Common myeloid progenitor, CD34-positive (primary cell): ENCODE results near the gene CPT1B. TPM values are rescaled to one million over a fixed set of nuclear protein-coding genes. Genes with fewer than 3 reads are reported as not detected.

Experiments used
- CTCF ChIA-PET: fragments of 350-600 bp; sonication (Branson Sonifier 250); formaldehyde crosslinking; loops from one replicate; lab custom pipeline; 2021; ENCODE audit warnings: antibody characterized with exemption; lab: Charles Lee
- POLR2A ChIA-PET: fragments of 350-600 bp; sonication (Branson Sonifier 250); formaldehyde crosslinking; loops from one replicate; lab custom pipeline; 2021; ENCODE audit warnings: antibody characterized with exemption; lab: Charles Lee
- DNase-seq, 3 donors: peaks; one replicate each; pipeline versions ENCODE4 v3.0.0 to v3.0.0-alpha.2; 2013
- H3K27ac ChIP-seq, 2 experiments: 1 replicate in 1 of 2; 2 replicates in 1 of 2; pipeline ENCODE4 v1.7.0; 2013; ENCODE audit warnings: inconsistent platforms in 2 of 2, low read length in 2 of 2, mild to moderate bottlenecking in 2 of 2, low read depth in 1 of 2, moderate library complexity in 1 of 2; ENCODE audit not compliant: severe bottlenecking in 2 of 2, insufficient read depth in 1 of 2, poor library complexity in 1 of 2
- H3K27me3 ChIP-seq, 5 experiments: replicated peaks in 2 of 5; 1 replicate in 3 of 5; 2 replicates in 2 of 5; pipeline versions ENCODE4 v1.6.1 to v1.7.0; 2013; ENCODE audit warnings: low read length in 4 of 5, mild to moderate bottlenecking in 2 of 5, moderate library complexity in 2 of 5, inconsistent platforms in 1 of 5; ENCODE audit not compliant: insufficient read depth in 5 of 5, control insufficient read depth in 4 of 5
- H3K36me3 ChIP-seq, 4 experiments: 1 replicate in 2 of 4; 2 replicates in 2 of 4; pipeline versions ENCODE4 v1.6.1 to v1.7.0; 2013; ENCODE audit warnings: low read length in 3 of 4, control low read depth in 1 of 4, mild to moderate bottlenecking in 1 of 4; ENCODE audit not compliant: control insufficient read depth in 4 of 4, insufficient read depth in 4 of 4
- H3K4me1 ChIP-seq, 4 experiments: 1 replicate in 3 of 4; 2 replicates in 1 of 4; pipeline versions ENCODE4 v1.6.1 to v1.7.1; 2013; ENCODE audit warnings: low read length in 3 of 4, mild to moderate bottlenecking in 3 of 4, control low read depth in 1 of 4, inconsistent platforms in 1 of 4, moderate library complexity in 1 of 4; ENCODE audit not compliant: control insufficient read depth in 4 of 4, insufficient read depth in 4 of 4; ENCODE audit errors: control extremely low read depth in 1 of 4
- H3K4me3 ChIP-seq, 7 experiments: 1 replicate in 4 of 7; 2 replicates in 3 of 7; pipeline versions ENCODE4 v1.5.1 to v1.7.0; 2013; ENCODE audit warnings: mild to moderate bottlenecking in 7 of 7, low read length in 6 of 7, moderate library complexity in 6 of 7, inconsistent platforms in 2 of 7, low read depth in 2 of 7, control low read depth in 1 of 7; ENCODE audit not compliant: insufficient read depth in 4 of 7, control insufficient read depth in 1 of 7; ENCODE audit errors: extremely low read depth in 1 of 7
- H3K9me3 ChIP-seq, 5 experiments: 1 replicate in 4 of 5; 2 replicates in 1 of 5; pipeline versions ENCODE4 v1.6.1 to v1.7.1; 2013; ENCODE audit warnings: low read length in 4 of 5, mild to moderate bottlenecking in 2 of 5, inconsistent platforms in 1 of 5, low read depth in 1 of 5, moderate library complexity in 1 of 5; ENCODE audit not compliant: control insufficient read depth in 4 of 5, insufficient read depth in 2 of 5; ENCODE audit errors: control extremely low read depth in 1 of 5
- WGBS: methylation state at CpG from one replicate; pipeline ENCODE4 v1.1.5; 2013; ENCODE audit not compliant: insufficient coverage; 5-methylcytosine and 5-hydroxymethylcytosine counted together
- polyA plus RNA-seq: library from polyadenylated mRNA; unstranded; fragments of 120-200 nt; gene quantifications from one replicate; pipeline ENCODE4 v1.2.1, GENCODE V29; 2013

CPT1B gene
- polyA plus RNA-seq = 24.5 TPM

DNA sequence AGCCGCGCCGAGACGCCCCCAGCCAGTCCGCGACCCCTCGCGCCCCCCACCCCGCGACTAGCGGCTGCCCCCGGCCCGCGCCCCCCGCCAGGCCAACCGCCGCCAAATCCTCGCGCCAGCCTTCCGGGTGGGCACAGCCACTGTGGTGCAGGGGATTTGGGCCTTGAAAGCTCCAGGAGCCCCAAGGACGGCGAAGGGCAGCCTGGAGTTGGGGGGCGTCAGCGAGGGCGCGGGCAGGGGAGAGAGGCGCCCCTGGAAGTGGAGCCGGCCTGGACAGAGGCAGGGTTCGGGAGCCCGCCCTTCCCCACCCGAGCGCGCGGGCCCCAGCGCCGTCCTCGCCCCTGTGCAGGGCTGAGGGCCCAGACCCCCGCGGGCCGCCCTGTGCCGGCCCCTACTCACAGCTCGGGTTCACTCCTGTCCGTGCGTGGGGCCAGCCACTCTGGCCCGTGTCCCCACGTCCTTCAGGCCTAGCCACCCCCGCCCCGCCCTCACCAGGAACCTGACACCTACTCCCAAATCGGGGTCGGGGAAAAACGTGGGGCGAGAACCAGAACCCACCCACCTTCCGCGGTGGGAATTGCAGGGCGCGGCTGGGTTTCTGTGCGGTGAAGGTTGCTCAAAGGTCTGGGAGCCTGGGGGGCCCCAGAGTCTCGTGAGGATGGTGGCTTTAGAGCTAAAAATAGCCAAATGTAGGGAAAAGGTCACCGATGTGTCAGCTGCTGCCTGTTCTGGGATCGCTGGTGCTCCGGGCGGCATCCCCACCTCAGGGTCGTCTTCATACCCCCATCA is at the start of gene CPT1B:
Gene CPT1B, minus strand, starts transcription at position 441 of the 789 bp plus-strand sequence. CDS start 512 bp downstream, outside the sequence.
- WGBS = 57% methylated on average over 40 of the region's 63 CpGs
- ChIA-PET CTCF (interaction anchor here (1.4 to 4.9 kb wide), 3 partner anchors 14 to 53 kb away, joined by 3 to 42 read pairs (median 4); partner anchors contain the start of genes SCO2 and SYCE3), POLR2A (interaction anchor here (0.6 to 1.0 kb wide), 2 partner anchors 14 to 15 kb away, joined by 3 to 6 read pairs; no protein-coding TSS in a partner anchor)
- H3K27me3 ChIP-seq = peaks cover 0 to 3% (median 0%) of the 10 kb centered on the region in 5 experiments
- peaks cover 0 to 54% (median 20%) of the 10 kb centered on the region in 4 experiments for H3K36me3 ChIP-seq
- peak within 1 kb of the TSS in 2 of 7 experiments; percentile 15 to 17 for H3K4me3 ChIP-seq
- H3K4me1 ChIP-seq = peaks cover 0 to 29% (median 19%) of the 10 kb centered on the region in 4 experiments
- H3K27ac ChIP-seq = no peak within 1 kb of the TSS
- DNase-seq = no peak
- H3K9me3 ChIP-seq = no peaks in the 10 kb centered on the region

DNA sequence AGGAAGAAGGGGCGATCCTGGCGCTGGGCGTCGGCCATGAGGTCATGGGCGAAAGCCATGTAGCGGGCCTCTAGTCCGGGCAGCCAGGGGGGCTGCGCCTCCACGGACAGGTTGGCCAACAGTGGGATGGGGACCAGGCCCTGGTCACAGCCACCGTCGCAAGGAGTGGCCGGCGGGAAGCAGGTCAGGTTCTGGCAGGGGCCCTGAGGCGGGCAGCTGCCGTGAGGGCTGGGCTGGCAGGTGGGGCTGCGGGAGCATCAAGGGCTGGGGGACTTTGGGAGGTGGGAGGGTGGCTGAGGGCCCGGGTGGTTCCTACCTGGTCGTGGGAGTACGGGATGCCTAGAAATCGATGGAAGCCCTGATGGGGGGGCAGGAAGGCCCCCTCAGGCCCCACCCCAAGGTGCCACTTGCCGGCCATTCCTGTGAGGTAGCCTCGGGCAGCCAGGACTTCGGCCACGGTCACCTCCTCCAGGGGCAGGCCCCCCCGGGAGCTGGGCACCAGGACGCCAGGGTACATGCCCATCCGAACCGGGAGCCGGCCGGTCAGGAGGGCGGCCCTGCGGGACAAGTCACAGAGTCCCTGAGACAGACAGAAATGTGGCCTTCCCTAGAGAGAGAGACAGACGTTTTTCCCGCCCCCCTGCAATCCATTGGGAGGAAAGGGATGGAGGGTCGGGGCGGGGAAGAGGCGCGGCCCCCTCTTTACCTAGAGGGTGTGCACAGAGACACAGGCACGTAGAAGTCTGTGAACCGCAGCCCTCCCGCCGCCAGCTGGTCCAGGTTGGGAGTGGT is 48.8 kb upstream of the CPT1B start:
- no peak for DNase-seq
- peaks cover 2 to 11% (median 6%) of the 10 kb centered on the region in 4 experiments for H3K36me3 ChIP-seq
- CTCF ChIA-PET = interaction anchor here (1.1 to 3.6 kb wide), 5 partner anchors 15 to 101 kb away, joined by 3 to 22 read pairs (median 5); partner anchors contain the start of gene SCO2
- H3K4me1 ChIP-seq = peaks cover 3 to 41% (median 26%) of the 10 kb centered on the region in 4 experiments
- H3K27ac ChIP-seq = peak overlapping the region in 1 of 2 experiments; percentile 43
- no peaks in the 10 kb centered on the region for H3K9me3 ChIP-seq
- peak overlapping the region; percentile 54 to 83 (median 74) for H3K4me3 ChIP-seq
- H3K27me3 ChIP-seq = no peaks in the 10 kb centered on the region
- WGBS = 91% methylated on average over 33 of the region's 42 CpGs
- POLR2A ChIA-PET = interaction anchor here (0.6 to 1.9 kb wide), 2 partner anchors 46 to 102 kb away, joined by 3 to 10 read pairs; partner anchors contain the start of genes SCO2 and SHANK3

DNA sequence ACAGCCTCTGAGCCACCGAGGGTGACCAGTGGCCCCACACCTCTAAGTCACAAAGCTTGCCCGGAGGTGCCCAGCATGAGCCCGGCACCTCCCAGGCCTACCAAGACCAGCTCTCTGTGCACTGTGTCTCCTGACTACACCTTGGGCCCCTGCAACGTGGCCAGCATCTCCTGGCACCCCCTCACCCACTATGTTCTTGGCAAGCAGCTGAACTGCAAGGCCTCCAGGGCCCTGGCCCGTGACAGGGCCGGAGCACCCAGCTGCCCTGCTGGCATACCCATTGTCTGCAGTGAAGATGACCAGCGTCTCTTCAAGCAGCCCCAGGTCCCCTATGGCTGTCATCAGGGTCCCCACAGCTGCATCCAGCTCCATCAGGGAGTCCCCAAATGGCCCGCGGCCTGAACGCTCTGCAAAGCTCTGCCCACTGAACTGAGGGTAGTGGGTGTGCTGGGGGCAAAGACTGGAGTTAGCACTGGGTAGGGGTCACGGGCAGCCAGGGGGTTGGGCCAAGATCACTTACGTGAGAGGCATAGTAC is 48.2 kb upstream of the CPT1B start:
- no peak for DNase-seq
- Histone ChIP-seq H3K27me3 (no peaks in the 10 kb centered on the region), H3K36me3 (peaks cover 2 to 11% (median 6%) of the 10 kb centered on the region in 4 experiments), H3K4me3 (no peak overlapping the region), H3K27ac (no peak overlapping the region), H3K9me3 (no peaks in the 10 kb centered on the region), H3K4me1 (peaks cover 8 to 48% (median 33%) of the 10 kb centered on the region in 4 experiments)
- ChIA-PET CTCF (interaction anchor here (0.9 to 3.6 kb wide), 4 partner anchors 15 to 101 kb away, joined by 3 to 22 read pairs (median 4); partner anchors contain the start of gene SCO2), POLR2A (interaction anchor here (0.6 to 1.9 kb wide), 2 partner anchors 46 to 101 kb away, joined by 3 to 10 read pairs; partner anchors contain the start of genes SCO2 and SHANK3)
- 97% methylated on average over 12 of the region's 12 CpGs for WGBS

DNA sequence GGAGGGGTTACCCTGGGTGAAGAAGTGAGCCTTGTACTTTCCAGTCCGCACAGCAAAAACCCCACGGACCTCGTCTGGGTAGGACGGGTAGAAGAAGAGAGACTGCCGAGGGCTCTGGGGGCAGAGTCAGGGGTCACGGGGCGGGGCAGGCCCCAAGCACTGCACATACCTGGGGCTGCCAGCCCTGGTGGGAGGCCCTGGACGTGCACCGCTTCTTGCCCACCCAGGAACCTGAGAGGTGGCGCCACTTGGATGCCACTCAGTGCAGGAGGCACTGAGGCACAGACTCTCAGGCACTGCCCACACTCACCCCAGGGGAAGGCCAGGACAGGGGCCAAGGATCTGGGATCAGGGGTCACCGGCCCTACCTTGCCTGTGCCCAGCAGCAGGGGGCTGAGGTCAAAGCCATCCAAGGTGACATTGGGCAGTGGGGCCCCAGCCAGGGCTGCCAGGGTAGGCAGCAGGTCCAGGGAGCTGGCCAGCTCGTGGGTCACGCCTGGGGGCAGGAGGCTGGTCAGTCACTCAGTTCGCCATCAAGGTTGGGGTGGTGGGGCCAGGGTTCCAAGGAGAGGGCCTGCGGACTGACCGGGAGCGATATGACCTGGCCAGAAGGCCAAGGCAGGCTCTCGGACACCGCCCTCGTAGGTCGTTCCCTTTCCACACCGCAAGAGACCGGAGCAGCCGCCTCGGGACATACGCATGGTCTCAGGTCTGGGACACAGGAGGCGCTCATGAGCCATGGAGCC is 47.5 kb upstream of the CPT1B start:
- no peak for DNase-seq
- H3K4me3 ChIP-seq = no peak overlapping the region
- no peaks in the 10 kb centered on the region for H3K9me3 ChIP-seq
- H3K36me3 ChIP-seq = peaks cover 2 to 11% (median 6%) of the 10 kb centered on the region in 4 experiments
- H3K27ac ChIP-seq = no peak overlapping the region
- ChIA-PET CTCF (interaction anchor here (0.9 to 3.6 kb wide), 4 partner anchors 16 to 100 kb away, joined by 3 to 22 read pairs (median 4); partner anchors contain the start of gene SCO2), POLR2A (interaction anchor here (1.9 kb wide), 1 partner anchor 47 kb away, joined by 10 read pairs; the partner anchor contains the start of gene SHANK3)
- 97% methylated on average over 27 of the region's 27 CpGs for WGBS
- no peaks in the 10 kb centered on the region for H3K27me3 ChIP-seq
- peaks cover 14 to 54% (median 39%) of the 10 kb centered on the region in 4 experiments for H3K4me1 ChIP-seq

DNA sequence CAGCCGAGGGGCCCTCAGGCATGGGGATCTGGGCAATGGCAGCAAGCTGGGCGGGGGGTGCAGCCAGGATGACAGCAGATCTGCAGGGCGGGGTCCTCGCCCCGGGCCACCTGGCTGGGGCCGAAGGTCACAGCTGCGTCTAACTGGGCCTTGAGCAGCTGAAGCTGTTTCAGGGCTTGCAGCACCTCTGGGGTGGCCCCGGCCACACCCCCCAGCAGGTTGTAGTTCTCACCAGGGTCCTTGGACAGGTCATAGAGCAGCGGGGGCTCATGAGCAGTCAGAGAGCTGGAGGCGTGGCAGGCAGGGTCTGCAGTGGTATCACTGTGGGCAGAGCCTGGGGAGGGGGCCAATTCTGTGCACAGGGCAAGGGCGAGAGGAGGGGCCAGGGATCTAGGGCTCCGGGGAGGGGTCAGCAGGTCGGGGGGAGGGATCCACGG is 46.9 kb upstream of the CPT1B start:
- H3K9me3 ChIP-seq = no peaks in the 10 kb centered on the region
- H3K4me1 ChIP-seq = peaks cover 17 to 53% (median 43%) of the 10 kb centered on the region in 4 experiments
- POLR2A ChIA-PET = interaction anchor here (1.9 kb wide), 1 partner anchor 48 kb away, joined by 10 read pairs; the partner anchor contains the start of gene SHANK3
- no peaks in the 10 kb centered on the region for H3K27me3 ChIP-seq
- H3K4me3 ChIP-seq = no peak overlapping the region
- DNase-seq = no peak
- H3K27ac ChIP-seq = no peak overlapping the region
- H3K36me3 ChIP-seq = peaks cover 2 to 11% (median 6%) of the 10 kb centered on the region in 4 experiments
- WGBS = 96% methylated on average over 12 of the region's 14 CpGs
- CTCF ChIA-PET = interaction anchor here (3.6 kb wide), 1 partner anchor 16 kb away, joined by 22 read pairs; no protein-coding TSS in a partner anchor
